ENCODE results near the gene PHF21A.

Gene PHF21A

GRCh38 chr11:45918962-45919675 is 202.1 kb downstream of the PHF21A start:
- TF ChIP-seq CTCF (IDR thresholded peaks at IDR 0.05; ENCODE audit: low read depth, low read length): no peak
- no peak for DNase-seq (ENCODE audit: extremely low read depth, low read depth)

GRCh38 chr11:45918331-45918941 is 202.8 kb downstream of the PHF21A start:
- no peak for TF ChIP-seq CTCF (IDR thresholded peaks at IDR 0.05; ENCODE audit: low read depth, low read length)
- peak; percentile 28 for DNase-seq (ENCODE audit: extremely low read depth, low read depth)

- peak; percentile 100 for DNase-seq (ENCODE audit: extremely low read depth, low read depth)
- TF ChIP-seq CTCF (IDR thresholded peaks at IDR 0.05; ENCODE audit: low read depth, low read length): no peak
Observed at GRCh38 chr11:45917623-45918330, 203.5 kb downstream of the PHF21A start, which contains the start of gene PEX16. PEX16 (minus strand) TSS chr11:45917877; CDS start chr11:45917811, 66 bp downstream.

- no peak for DNase-seq (ENCODE audit: extremely low read depth, low read depth)
- TF ChIP-seq CTCF (IDR thresholded peaks at IDR 0.05; ENCODE audit: low read depth, low read length): no peak
Observed at GRCh38 chr11:45917286-45917622, 204.0 kb downstream of the PHF21A start.

GRCh38 chr11:45915446-45915845 is 205.8 kb downstream of the PHF21A start:
- no peak for DNase-seq (ENCODE audit: extremely low read depth, low read depth)
- TF ChIP-seq CTCF (IDR thresholded peaks at IDR 0.05; ENCODE audit: low read depth, low read length): no peak

- TF ChIP-seq CTCF (IDR thresholded peaks at IDR 0.05; ENCODE audit: low read depth, low read length): no peak
- DNase-seq (ENCODE audit: extremely low read depth, low read depth): no peak
Observed at GRCh38 chr11:45913942-45914635, 207.2 kb downstream of the PHF21A start.

Data from AG09319 (cell line).